Kidney (tissue), 14 donors: ENCODE data around the gene AK9. TPM values are rescaled to one million over a fixed set of nuclear protein-coding genes. Genes with fewer than 3 reads are reported as not detected.
"Not testable (repeated sequence)": the region's sequence is repeated elsewhere in the genome, so short reads cannot be mapped to it uniquely, and the experiment has no call there.

Experiments used
- DNase-seq, 5 donors: peaks; one replicate each; pipeline ENCODE4 v3.0.0-alpha.2; 2013 to 2020
- FAIRE-seq: peaks from 2 replicates; lab custom pipeline; 2012; peaks lifted over from hg19 to GRCh38; lab: Jason Lieb, UNC
- H3K27ac ChIP-seq, 2 donors: one replicate each; pipeline ENCODE4 v1.7.0; 2013; ENCODE audit warnings: low read depth in 2 of 2, low read length in 2 of 2, inconsistent platforms in 1 of 2
- H3K27me3 ChIP-seq: one replicate; pipeline ENCODE4 v1.7.1; 2013; ENCODE audit warnings: low read length, inconsistent platforms; ENCODE audit not compliant: control insufficient read depth, insufficient read depth
- H3K36me3 ChIP-seq, 3 donors: one replicate each; pipeline versions ENCODE4 v1.7.0 to v1.7.1; 2013; ENCODE audit warnings: low read length in 3 of 3, control low read depth in 1 of 3, inconsistent platforms in 1 of 3; ENCODE audit not compliant: insufficient read depth in 3 of 3, control insufficient read depth in 2 of 3
- H3K4me1 ChIP-seq, 3 donors: one replicate each; pipeline versions ENCODE4 v1.7.0 to v1.7.1; 2013; ENCODE audit warnings: low read length in 3 of 3, inconsistent platforms in 1 of 3, low read depth in 1 of 3; ENCODE audit not compliant: control insufficient read depth in 2 of 3, insufficient read depth in 2 of 3
- H3K4me3 ChIP-seq, 3 donors: one replicate each; pipeline versions ENCODE4 v1.7.0 to v1.8.1; 2013; ENCODE audit warnings: low read length in 3 of 3, control low read depth in 1 of 3, inconsistent platforms in 1 of 3
- H3K9ac ChIP-seq, 3 donors: one replicate each; pipeline versions ENCODE4 v1.7.0 to v1.7.1; 2013; ENCODE audit warnings: low read length in 3 of 3, control low read depth in 1 of 3, inconsistent platforms in 1 of 3
- H3K9me3 ChIP-seq, 3 donors: one replicate each; pipeline versions ENCODE4 v1.7.0 to v1.7.1; 2013; ENCODE audit warnings: low read length in 3 of 3, control low read depth in 1 of 3, inconsistent platforms in 1 of 3; ENCODE audit not compliant: control insufficient read depth in 2 of 3, insufficient read depth in 1 of 3
- CTCF ChIP-seq: IDR thresholded peaks from 3 replicates; pipeline ENCODE4 v1.5.1; 2012; ENCODE audit warnings: mild to moderate bottlenecking, moderate library complexity, borderline replicate concordance; ENCODE audit not compliant: insufficient read depth; ENCODE audit errors: extremely low read depth
- intact Hi-C: fragments of 100-400 bp; cut with DNase I; formaldehyde crosslinking; loops from one replicate; pipeline ENCODE4 v1.11.1; 2022
- polyA plus RNA-seq: library from polyadenylated mRNA; stranded (reverse); fragments of 350-450 nt; fragmentation: Illumina TruSeq; extraction: RNeasy Lipid Tissue Mini Kit (QIAGEN cat#74804); gene quantifications from one replicate; pipeline ENCODE4 v1.2.3, GENCODE V29; 2014; ENCODE audit warnings: low read depth, low replicate concordance; ENCODE audit not compliant: insufficient read depth
- total RNA-seq: library from RNA; stranded (reverse); fragmentation: NEBNext Ultra II Directional; extraction: Animal tissue kit (Norgen Biotek cat#: 25700); gene quantifications from one replicate; pipeline ENCODE4 v1.2.1, GENCODE V29; 2021
- donor health status: control.
- donor health status: control.
- donor health status: control.
- donor health status: control.
- donor health status: control.
- donor health status: DM: yes; HTN: yes; CAD: no.
- donor health status: Normal renal cell carcinoma (clear cell type).

AK9 gene
- total and polyA plus RNA-seq, 2 donors from 2014 or later, result 4.6 to 10.9 TPM

GRCh38 chr6:109687271-109687761, 3.7 kb downstream of the AK9 start:
- no peak overlapping the region for H3K27ac ChIP-seq
- H3K4me1 ChIP-seq, result peaks cover 0 to 5% (median 0%) of the 10 kb centered on the region in 3 donors
- FAIRE-seq, result no peak
- DNase-seq, result no peak
- no peak overlapping the region for H3K4me3 ChIP-seq
- H3K36me3 ChIP-seq, result no peaks in the 10 kb centered on the region
- no peaks in the 10 kb centered on the region for H3K27me3 ChIP-seq
- H3K9me3 ChIP-seq, result no peaks in the 10 kb centered on the region
- intact Hi-C loops, result no loop called here
- no peak for TF ChIP-seq CTCF
- no peak overlapping the region for H3K9ac ChIP-seq

GRCh38 chr6:109686566-109687265, 4.3 kb downstream of the AK9 start:
- DNase-seq, result no peak
- Histone ChIP-seq H3K4me1 (no peaks in the 10 kb centered on the region), H3K27ac (no peak overlapping the region), H3K27me3 (no peaks in the 10 kb centered on the region), H3K9me3 (no peaks in the 10 kb centered on the region), H3K4me3 (no peak overlapping the region), H3K36me3 (no peaks in the 10 kb centered on the region), H3K9ac (no peak overlapping the region)
- no peak for FAIRE-seq
- intact Hi-C loops, result no loop called here
- TF ChIP-seq CTCF, result no peak

GRCh38 chr6:109678661-109679505, 12.1 kb downstream of the AK9 start:
- H3K36me3 ChIP-seq, H3K27me3 ChIP-seq, intact Hi-C loops, FAIRE-seq, H3K9me3 ChIP-seq, H3K27ac ChIP-seq, H3K9ac ChIP-seq, H3K4me1 ChIP-seq, H3K4me3 ChIP-seq: not testable (repeated sequence)
- peak in 3 of 5 donors; percentile 9 to 34 (median 19) for DNase-seq

- FAIRE-seq (no peak), DNase-seq (no peak)
- no peaks in the 10 kb centered on the region for H3K36me3 ChIP-seq
- H3K27ac ChIP-seq, result no peak overlapping the region
- no peaks in the 10 kb centered on the region for H3K9me3 ChIP-seq
- no peaks in the 10 kb centered on the region for H3K4me1 ChIP-seq
- no peaks in the 10 kb centered on the region for H3K27me3 ChIP-seq
- H3K9ac ChIP-seq, result no peak overlapping the region
- no peak for TF ChIP-seq CTCF
- no peak overlapping the region for H3K4me3 ChIP-seq
- intact Hi-C loops, result no loop called here
Measured at GRCh38 chr6:109678240-109678639, 12.8 kb downstream of the AK9 start.
